KMS-11 (cell line): ENCODE data around the gene RPRML.

Source experiments
- H2AFZ ChIP-seq: fragments of 200-600 bp; sonication (generic); 2 replicates; pipeline ENCODE4 v1.6.1; 2016; ENCODE audit warnings: antibody characterized with exemption, mixed run types, low read depth
- H3K27ac ChIP-seq: fragments of 200-600 bp; sonication (generic); 2 replicates; pipeline ENCODE4 v1.6.1; 2016; ENCODE audit warnings: mild to moderate bottlenecking, mixed run types
- H3K27me3 ChIP-seq: fragments of 200-600 bp; sonication (generic); 2 replicates; pipeline ENCODE4 v1.6.1; 2017; ENCODE audit warnings: mild to moderate bottlenecking, low read depth, mixed run types, moderate library complexity; ENCODE audit not compliant: insufficient read depth
- H3K36me3 ChIP-seq: fragments of 200-600 bp; sonication (generic); 2 replicates; pipeline ENCODE4 v1.6.1; 2017; ENCODE audit warnings: mild to moderate bottlenecking, mixed run types; ENCODE audit not compliant: insufficient read depth
- H3K4me1 ChIP-seq: fragments of 200-600 bp; sonication (generic); 2 replicates; pipeline ENCODE4 v1.6.1; 2016; ENCODE audit warnings: mild to moderate bottlenecking, low read depth, mixed run types; ENCODE audit not compliant: poor library complexity, severe bottlenecking
- H3K4me2 ChIP-seq: fragments of 200-600 bp; sonication (generic); 2 replicates; pipeline ENCODE4 v1.7.0; 2016; ENCODE audit warnings: mild to moderate bottlenecking, mixed run types
- H3K4me3 ChIP-seq: fragments of 200-600 bp; sonication (generic); IDR thresholded peaks from 2 replicates; pipeline ENCODE4 v1.6.1; 2017; ENCODE audit warnings: low read depth, low read length, mixed read lengths; ENCODE audit not compliant: insufficient read depth
- H3K79me2 ChIP-seq: fragments of 200-600 bp; sonication (generic); 2 replicates; pipeline ENCODE4 v1.6.1; 2016; ENCODE audit warnings: low read depth, mixed run types; ENCODE audit not compliant: insufficient read depth
- H3K9ac ChIP-seq: fragments of 200-600 bp; sonication (generic); 2 replicates; pipeline ENCODE4 v1.6.1; 2016; ENCODE audit warnings: mild to moderate bottlenecking, mixed run types
- H4K20me1 ChIP-seq: fragments of 200-600 bp; sonication (generic); 2 replicates; pipeline ENCODE4 v1.6.1; 2016; ENCODE audit warnings: mild to moderate bottlenecking, mixed run types; ENCODE audit not compliant: insufficient read depth
- TF ChIP-seq, protein P1 (sequence below): fragments of 200-600 bp; sonication (generic); conservative IDR thresholded peaks from 2 replicates; pipeline ENCODE4 v1.6.1; 2017; ENCODE audit warnings: low read depth, mild to moderate bottlenecking, antibody characterized with exemption, low read length, moderate library complexity, mixed read lengths

Gene RPRML

GRCh38 chr17:46968224-46968834 is 10.7 kb downstream of the RPRML start:
- TF ChIP-seq, protein P1, sequence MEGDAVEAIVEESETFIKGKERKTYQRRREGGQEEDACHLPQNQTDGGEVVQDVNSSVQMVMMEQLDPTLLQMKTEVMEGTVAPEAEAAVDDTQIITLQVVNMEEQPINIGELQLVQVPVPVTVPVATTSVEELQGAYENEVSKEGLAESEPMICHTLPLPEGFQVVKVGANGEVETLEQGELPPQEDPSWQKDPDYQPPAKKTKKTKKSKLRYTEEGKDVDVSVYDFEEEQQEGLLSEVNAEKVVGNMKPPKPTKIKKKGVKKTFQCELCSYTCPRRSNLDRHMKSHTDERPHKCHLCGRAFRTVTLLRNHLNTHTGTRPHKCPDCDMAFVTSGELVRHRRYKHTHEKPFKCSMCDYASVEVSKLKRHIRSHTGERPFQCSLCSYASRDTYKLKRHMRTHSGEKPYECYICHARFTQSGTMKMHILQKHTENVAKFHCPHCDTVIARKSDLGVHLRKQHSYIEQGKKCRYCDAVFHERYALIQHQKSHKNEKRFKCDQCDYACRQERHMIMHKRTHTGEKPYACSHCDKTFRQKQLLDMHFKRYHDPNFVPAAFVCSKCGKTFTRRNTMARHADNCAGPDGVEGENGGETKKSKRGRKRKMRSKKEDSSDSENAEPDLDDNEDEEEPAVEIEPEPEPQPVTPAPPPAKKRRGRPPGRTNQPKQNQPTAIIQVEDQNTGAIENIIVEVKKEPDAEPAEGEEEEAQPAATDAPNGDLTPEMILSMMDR, result no peak
- H3K4me2 ChIP-seq, result no peak overlapping the region

GRCh38 chr17:46964315-46965265 is 14.5 kb downstream of the RPRML start:
- H3K4me3 ChIP-seq, result no peak overlapping the region
- H4K20me1 ChIP-seq, result no peaks in the 10 kb centered on the region
- TF ChIP-seq, protein P1, result no peak
- no peaks in the 10 kb centered on the region for H3K27me3 ChIP-seq
- H3K27ac ChIP-seq, result no peak overlapping the region
- H3K9ac ChIP-seq, result no peak overlapping the region
- H3K4me2 ChIP-seq, result no peak overlapping the region
- no peaks in the 10 kb centered on the region for H3K79me2 ChIP-seq
- no peaks in the 10 kb centered on the region for H3K36me3 ChIP-seq
- H3K4me1 ChIP-seq, result no peaks in the 10 kb centered on the region
- no peak overlapping the region for H2AFZ ChIP-seq

More at GRCh38 chr17:46968224-46968834, 10.7 kb downstream of the RPRML start:
- no peak overlapping the region for H3K27ac ChIP-seq
- no peaks in the 10 kb centered on the region for H3K79me2 ChIP-seq
- no peaks in the 10 kb centered on the region for H3K27me3 ChIP-seq
- H2AFZ ChIP-seq, result no peak overlapping the region
- H4K20me1 ChIP-seq, result no peaks in the 10 kb centered on the region
- H3K9ac ChIP-seq, result no peak overlapping the region
- no peak overlapping the region for H3K4me3 ChIP-seq
- no peaks in the 10 kb centered on the region for H3K4me1 ChIP-seq
- H3K36me3 ChIP-seq, result no peaks in the 10 kb centered on the region

GRCh38 chr17:46963571-46963970 is 15.5 kb downstream of the RPRML start:
- Histone ChIP-seq H3K9ac (no peak overlapping the region), H3K79me2 (no peaks in the 10 kb centered on the region), H3K36me3 (no peaks in the 10 kb centered on the region), H3K27ac (no peak overlapping the region), H3K4me2 (no peak overlapping the region), H3K4me3 (no peak overlapping the region), H3K4me1 (no peaks in the 10 kb centered on the region), H2AFZ (no peak overlapping the region), H3K27me3 (no peaks in the 10 kb centered on the region), H4K20me1 (no peaks in the 10 kb centered on the region)
- TF ChIP-seq, protein P1, result no peak

DNA sequence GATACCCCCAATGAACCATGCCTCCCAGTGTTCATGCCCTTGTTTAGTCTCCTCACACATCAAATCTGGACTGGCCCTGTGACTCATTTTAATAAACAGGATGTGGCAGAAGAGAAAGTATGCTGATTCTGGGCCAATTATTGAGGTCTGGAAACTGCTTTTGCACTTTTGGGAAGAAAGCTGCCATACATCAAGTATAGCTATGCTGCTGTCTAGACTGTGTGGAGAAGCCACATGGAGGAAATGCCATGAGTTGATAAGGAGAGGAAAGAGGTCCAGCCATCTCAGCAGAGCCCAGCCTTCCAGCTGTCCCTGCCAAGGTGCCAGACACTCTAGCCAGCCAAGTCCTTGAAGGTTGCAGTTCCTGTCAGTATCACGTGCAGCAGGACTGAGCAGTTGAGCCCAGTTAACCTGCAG is 16.7 kb downstream of the RPRML start:
- no peaks in the 10 kb centered on the region for H3K79me2 ChIP-seq
- H3K27ac ChIP-seq, result no peak overlapping the region
- no peaks in the 10 kb centered on the region for H3K4me1 ChIP-seq
- no peak overlapping the region for H3K4me2 ChIP-seq
- H4K20me1 ChIP-seq, result no peaks in the 10 kb centered on the region
- no peak overlapping the region for H3K9ac ChIP-seq
- H3K36me3 ChIP-seq, result no peaks in the 10 kb centered on the region
- TF ChIP-seq, protein P1, result no peak
- H2AFZ ChIP-seq, result no peak overlapping the region
- no peak overlapping the region for H3K4me3 ChIP-seq
- no peaks in the 10 kb centered on the region for H3K27me3 ChIP-seq
